ENCODE measurements around the gene RAB15.

The RAB15 gene

DNA sequence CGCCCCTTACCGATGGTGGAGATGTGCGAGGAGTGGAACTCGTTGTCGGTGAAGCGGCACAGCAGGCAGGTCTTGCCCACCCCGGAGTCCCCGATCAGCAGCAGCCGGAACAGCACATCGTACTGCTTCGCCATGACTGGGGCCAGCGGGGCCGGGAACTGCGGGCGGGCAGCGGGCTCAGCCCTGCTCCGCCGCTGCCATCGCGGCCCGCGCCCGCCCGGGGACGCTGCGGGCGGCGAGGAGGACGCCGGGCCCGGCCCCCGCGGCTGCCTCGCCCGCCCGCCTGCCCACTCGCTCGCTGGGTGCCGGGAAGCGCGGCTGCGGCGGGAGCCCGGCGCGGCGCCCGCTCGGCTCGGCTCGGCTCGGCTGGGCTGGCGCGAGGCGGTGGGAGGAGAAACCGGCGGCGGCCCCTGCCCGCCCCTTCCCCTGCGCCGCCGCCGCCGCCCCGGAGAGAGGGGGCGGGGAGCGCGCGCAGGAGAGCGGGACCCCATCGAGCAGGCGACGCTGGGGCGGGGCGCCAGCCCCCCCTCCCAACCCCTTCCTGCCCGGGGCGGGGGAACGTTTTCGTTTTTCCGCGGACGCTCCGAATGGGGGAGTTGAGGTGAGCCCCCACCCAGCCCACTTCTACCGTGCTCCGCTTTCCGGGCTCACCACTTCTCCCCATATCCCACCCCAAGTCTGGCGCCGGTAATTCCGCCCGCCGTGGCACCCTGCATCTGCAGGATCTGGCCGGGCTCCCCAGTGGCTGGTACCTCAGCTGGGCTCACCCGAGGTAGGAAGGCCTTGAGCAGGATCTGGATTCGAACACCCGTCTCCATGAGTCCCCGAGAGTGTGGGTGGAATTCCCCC lies at the start of gene RAB15:
TSS of gene RAB15 (minus strand) at position 394 of the 849 bp plus-strand sequence. CDS start at position 134, 260 bp downstream.
- DNase-seq = peak; percentile 71
- Histone ChIP-seq H3K4me1 (ENCODE audit: insufficient read depth, low read length) (peaks cover 28% of the 10 kb centered on the region), H4K20me1 (ENCODE audit: insufficient read depth, low read length) (peaks cover 7% of the 10 kb centered on the region; the same call in 1 of the 2 replicates), H3K9ac (ENCODE audit: low read depth, low read length) (peak within 1 kb of the TSS; percentile 68), H3K27ac (ENCODE audit: low read length) (peak within 1 kb of the TSS; percentile 57), H3K4me3 (ENCODE audit: low read depth in 1 of 2, low read length in 2 of 2) (peak within 1 kb of the TSS; percentile 50 to 64), H3K4me2 (ENCODE audit: insufficient read depth, low read length) (peak within 1 kb of the TSS; percentile 84), H2AFZ (ENCODE audit: low read depth, low read length) (peak within 1 kb of the TSS; percentile 92), H3K9me3 (ENCODE audit: insufficient read depth, low read length, severe bottlenecking) (no peaks in the 10 kb centered on the region), H3K79me2 (ENCODE audit: insufficient read depth, low read length) (no peaks in the 10 kb centered on the region), H3K36me3 (ENCODE audit: insufficient read depth, low read length) (no peaks in the 10 kb centered on the region), H3K27me3 (ENCODE audit: insufficient read depth, low read length, poor library complexity) (no peaks in the 10 kb centered on the region)
- TF ChIP-seq, protein P1, sequence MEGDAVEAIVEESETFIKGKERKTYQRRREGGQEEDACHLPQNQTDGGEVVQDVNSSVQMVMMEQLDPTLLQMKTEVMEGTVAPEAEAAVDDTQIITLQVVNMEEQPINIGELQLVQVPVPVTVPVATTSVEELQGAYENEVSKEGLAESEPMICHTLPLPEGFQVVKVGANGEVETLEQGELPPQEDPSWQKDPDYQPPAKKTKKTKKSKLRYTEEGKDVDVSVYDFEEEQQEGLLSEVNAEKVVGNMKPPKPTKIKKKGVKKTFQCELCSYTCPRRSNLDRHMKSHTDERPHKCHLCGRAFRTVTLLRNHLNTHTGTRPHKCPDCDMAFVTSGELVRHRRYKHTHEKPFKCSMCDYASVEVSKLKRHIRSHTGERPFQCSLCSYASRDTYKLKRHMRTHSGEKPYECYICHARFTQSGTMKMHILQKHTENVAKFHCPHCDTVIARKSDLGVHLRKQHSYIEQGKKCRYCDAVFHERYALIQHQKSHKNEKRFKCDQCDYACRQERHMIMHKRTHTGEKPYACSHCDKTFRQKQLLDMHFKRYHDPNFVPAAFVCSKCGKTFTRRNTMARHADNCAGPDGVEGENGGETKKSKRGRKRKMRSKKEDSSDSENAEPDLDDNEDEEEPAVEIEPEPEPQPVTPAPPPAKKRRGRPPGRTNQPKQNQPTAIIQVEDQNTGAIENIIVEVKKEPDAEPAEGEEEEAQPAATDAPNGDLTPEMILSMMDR (IDR thresholded peaks at IDR 0.05; ENCODE audit: borderline replicate concordance, extremely low read depth, low read length, poor library complexity, severe bottlenecking) = no peak
- TF ChIP-seq EZH2 (IDR thresholded peaks at IDR 0.05; ENCODE audit: borderline replicate concordance, low read depth, low read length, severe bottlenecking) = no peak
- ATAC-seq (ENCODE audit: insufficient read depth, low read depth) = peak; percentile 90

DNA sequence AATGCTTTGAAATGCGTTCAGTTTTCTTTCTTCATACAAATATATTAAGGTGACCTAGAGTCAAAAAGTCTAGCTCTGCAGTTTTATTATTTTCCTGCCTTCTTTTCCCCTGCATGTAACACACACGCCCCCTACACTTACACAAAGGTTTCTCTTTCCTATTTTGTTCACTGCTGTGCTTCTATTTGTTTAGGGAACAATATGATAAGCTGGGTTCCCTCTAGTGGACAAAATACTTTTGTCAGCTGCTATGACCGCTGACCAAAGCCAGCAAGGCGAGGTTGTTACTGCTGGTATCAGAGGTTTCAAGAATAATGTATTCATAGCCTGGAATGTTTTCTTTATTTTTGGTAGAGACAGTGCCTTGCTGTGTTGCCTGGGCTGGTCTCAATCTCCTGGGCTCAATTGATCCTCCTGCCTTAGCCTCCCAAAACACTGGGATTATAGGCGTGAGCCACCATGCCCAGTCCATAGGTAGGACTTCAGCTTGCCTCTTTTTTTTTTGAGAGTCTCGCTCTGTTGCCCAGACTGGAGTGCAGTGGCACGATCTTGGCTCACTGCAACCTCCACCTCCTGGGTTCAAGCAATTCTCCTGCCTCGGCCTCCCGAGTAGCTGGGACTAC lies 47.9 kb upstream of the RAB15 start:
- TF ChIP-seq EZH2 (IDR thresholded peaks at IDR 0.05; ENCODE audit: borderline replicate concordance, low read depth, low read length, severe bottlenecking) = no peak
- TF ChIP-seq, protein P1 (IDR thresholded peaks at IDR 0.05; ENCODE audit: borderline replicate concordance, extremely low read depth, low read length, poor library complexity, severe bottlenecking) = peak; percentile 28
- H2AFZ ChIP-seq (ENCODE audit: low read depth, low read length) = no peak overlapping the region
- H3K27ac ChIP-seq (ENCODE audit: low read length) = no peak overlapping the region
- no peaks in the 10 kb centered on the region for H3K9me3 ChIP-seq (ENCODE audit: insufficient read depth, low read length, severe bottlenecking)
- no peak for DNase-seq
- peaks cover 13% of the 10 kb centered on the region; the same call in 1 of the 2 replicates for H3K36me3 ChIP-seq (ENCODE audit: insufficient read depth, low read length)
- no peaks in the 10 kb centered on the region for H3K79me2 ChIP-seq (ENCODE audit: insufficient read depth, low read length)
- no peak for ATAC-seq (ENCODE audit: insufficient read depth, low read depth)
- H3K27me3 ChIP-seq (ENCODE audit: insufficient read depth, low read length, poor library complexity) = no peaks in the 10 kb centered on the region
- H3K4me2 ChIP-seq (ENCODE audit: insufficient read depth, low read length) = no peak overlapping the region
- H3K9ac ChIP-seq (ENCODE audit: low read depth, low read length) = no peak overlapping the region
- H3K4me3 ChIP-seq (ENCODE audit: low read depth in 1 of 2, low read length in 2 of 2) = no peak overlapping the region
- no peaks in the 10 kb centered on the region for H3K4me1 ChIP-seq (ENCODE audit: insufficient read depth, low read length)
- H4K20me1 ChIP-seq (ENCODE audit: insufficient read depth, low read length) = no peaks in the 10 kb centered on the region

DNA sequence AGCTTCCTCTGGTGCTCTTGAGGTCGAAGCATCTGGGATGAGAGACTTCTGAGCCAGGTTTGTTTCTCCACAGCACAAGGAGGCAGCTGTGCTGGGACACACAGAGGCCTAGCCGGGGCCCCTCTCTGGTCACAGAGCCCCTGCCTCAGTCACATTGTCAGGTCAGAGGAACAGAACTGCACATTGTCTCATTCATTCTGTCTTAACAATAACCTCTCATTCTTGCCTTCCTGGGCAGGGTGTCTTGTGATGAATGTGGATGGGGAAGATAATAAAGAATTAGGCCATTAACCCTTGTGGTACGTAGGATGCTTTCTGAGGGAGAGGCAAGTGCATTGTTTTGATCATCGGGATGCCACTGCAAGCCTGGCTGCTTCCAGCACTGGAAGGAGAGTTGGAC lies 44.3 kb upstream of the RAB15 start:
- DNase-seq (no peak), ATAC-seq (ENCODE audit: insufficient read depth, low read depth) (no peak)
- H3K79me2 ChIP-seq (ENCODE audit: insufficient read depth, low read length) = no peaks in the 10 kb centered on the region
- H3K27me3 ChIP-seq (ENCODE audit: insufficient read depth, low read length, poor library complexity) = no peaks in the 10 kb centered on the region
- TF ChIP-seq EZH2 (IDR thresholded peaks at IDR 0.05; ENCODE audit: borderline replicate concordance, low read depth, low read length, severe bottlenecking) = no peak
- TF ChIP-seq, protein P1 (IDR thresholded peaks at IDR 0.05; ENCODE audit: borderline replicate concordance, extremely low read depth, low read length, poor library complexity, severe bottlenecking) = no peak
- no peak overlapping the region for H3K27ac ChIP-seq (ENCODE audit: low read length)
- no peak overlapping the region for H3K4me2 ChIP-seq (ENCODE audit: insufficient read depth, low read length)
- H4K20me1 ChIP-seq (ENCODE audit: insufficient read depth, low read length) = no peaks in the 10 kb centered on the region
- H3K9me3 ChIP-seq (ENCODE audit: insufficient read depth, low read length, severe bottlenecking) = no peaks in the 10 kb centered on the region
- H3K9ac ChIP-seq (ENCODE audit: low read depth, low read length) = no peak overlapping the region
- H2AFZ ChIP-seq (ENCODE audit: low read depth, low read length) = no peak overlapping the region
- H3K4me3 ChIP-seq (ENCODE audit: low read depth in 1 of 2, low read length in 2 of 2) = no peak overlapping the region
- peaks cover 33% of the 10 kb centered on the region; the same call in 1 of the 2 replicates for H3K36me3 ChIP-seq (ENCODE audit: insufficient read depth, low read length)
- H3K4me1 ChIP-seq (ENCODE audit: insufficient read depth, low read length) = no peaks in the 10 kb centered on the region

Measured in DND-41 (cell line).